ENCODE results near the gene ABI3.

GRCh38 chr17:49240619-49241018 is 30.1 kb downstream of the ABI3 start:
- TF ChIP-seq, protein P1, sequence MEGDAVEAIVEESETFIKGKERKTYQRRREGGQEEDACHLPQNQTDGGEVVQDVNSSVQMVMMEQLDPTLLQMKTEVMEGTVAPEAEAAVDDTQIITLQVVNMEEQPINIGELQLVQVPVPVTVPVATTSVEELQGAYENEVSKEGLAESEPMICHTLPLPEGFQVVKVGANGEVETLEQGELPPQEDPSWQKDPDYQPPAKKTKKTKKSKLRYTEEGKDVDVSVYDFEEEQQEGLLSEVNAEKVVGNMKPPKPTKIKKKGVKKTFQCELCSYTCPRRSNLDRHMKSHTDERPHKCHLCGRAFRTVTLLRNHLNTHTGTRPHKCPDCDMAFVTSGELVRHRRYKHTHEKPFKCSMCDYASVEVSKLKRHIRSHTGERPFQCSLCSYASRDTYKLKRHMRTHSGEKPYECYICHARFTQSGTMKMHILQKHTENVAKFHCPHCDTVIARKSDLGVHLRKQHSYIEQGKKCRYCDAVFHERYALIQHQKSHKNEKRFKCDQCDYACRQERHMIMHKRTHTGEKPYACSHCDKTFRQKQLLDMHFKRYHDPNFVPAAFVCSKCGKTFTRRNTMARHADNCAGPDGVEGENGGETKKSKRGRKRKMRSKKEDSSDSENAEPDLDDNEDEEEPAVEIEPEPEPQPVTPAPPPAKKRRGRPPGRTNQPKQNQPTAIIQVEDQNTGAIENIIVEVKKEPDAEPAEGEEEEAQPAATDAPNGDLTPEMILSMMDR (IDR thresholded peaks at IDR 0.05) = no peak
- TF ChIP-seq POLR2AphosphoS5 (IDR thresholded peaks at IDR 0.05; ENCODE audit: insufficient read depth in 1 of 2, low read depth in 1 of 2) = no peak
